Kidney glomerular epithelial cell (primary cell): Measurements from ENCODE around the gene PHGDH.
"Not testable (repeated sequence)": the region's sequence is repeated elsewhere in the genome, so short reads cannot be mapped to it uniquely, and the experiment has no call there.

ENCODE experiments used
- DNase-seq: peaks from one replicate; lab custom pipeline; 2025; lab: John Stamatoyannopoulos, UW

Gene PHGDH

GRCh38 chr1:119697598-119697997 is 14.1 kb upstream of the PHGDH start:
- DNase-seq = no peak

DNA sequence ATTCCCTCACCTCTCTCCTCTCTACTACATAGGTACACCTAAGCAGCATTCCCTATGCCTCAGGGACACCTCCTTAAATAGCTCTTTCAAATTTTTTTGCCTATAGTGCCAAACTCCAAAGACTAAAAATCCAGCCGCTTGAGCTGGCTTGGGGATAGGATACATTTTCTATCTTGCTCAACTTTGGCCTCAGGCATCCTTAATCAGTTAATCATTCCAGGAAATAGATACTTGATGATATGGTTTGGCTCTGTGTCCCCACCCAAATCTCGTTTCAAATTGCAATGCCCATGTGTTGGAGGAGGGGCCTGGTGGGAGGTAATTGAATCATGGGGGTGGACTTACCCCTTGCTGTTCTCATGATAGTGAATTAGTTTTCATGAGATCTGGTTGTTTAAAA is 11.4 kb upstream of the PHGDH start:
- DNase-seq = no peak

- DNase-seq = no peak
Measured at GRCh38 chr1:119701659-119702058, 10.1 kb upstream of the PHGDH start.

GRCh38 chr1:119702384-119702783 is 9.3 kb upstream of the PHGDH start:
- DNase-seq = no peak

- no peak for DNase-seq
Measured at GRCh38 chr1:119703666-119704450, 7.9 kb upstream of the PHGDH start.

GRCh38 chr1:119706599-119706998 is 5.1 kb upstream of the PHGDH start:
- not testable (repeated sequence) for DNase-seq

DNA sequence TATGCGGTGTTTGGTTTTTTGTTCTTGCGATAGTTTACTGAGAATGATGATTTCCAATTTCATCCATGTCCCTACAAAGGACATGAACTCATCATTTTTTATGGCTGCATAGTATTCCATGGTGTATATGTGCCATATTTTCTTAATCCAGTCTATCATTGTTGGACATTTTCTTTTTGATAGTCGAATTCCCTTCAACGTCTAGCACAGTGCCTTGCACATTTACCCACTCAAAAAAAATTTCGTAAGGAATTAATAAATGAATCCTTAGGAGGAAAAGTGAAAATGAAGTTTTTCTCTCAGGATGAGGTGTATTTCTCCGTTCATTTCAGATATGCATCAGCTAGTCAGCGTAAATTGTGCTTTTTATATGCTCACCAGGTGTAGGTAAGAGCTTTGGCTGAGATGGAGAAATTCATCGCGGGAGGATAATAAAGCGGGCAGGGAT is 354 bp upstream of the PHGDH start:
- DNase-seq = not testable (repeated sequence)

GRCh38 chr1:119712342-119713038 is 756 bp downstream of the PHGDH start:
- DNase-seq = peak; percentile 52

- DNase-seq = no peak
Measured at GRCh38 chr1:119713039-119713748, 1.5 kb downstream of the PHGDH start.

DNA sequence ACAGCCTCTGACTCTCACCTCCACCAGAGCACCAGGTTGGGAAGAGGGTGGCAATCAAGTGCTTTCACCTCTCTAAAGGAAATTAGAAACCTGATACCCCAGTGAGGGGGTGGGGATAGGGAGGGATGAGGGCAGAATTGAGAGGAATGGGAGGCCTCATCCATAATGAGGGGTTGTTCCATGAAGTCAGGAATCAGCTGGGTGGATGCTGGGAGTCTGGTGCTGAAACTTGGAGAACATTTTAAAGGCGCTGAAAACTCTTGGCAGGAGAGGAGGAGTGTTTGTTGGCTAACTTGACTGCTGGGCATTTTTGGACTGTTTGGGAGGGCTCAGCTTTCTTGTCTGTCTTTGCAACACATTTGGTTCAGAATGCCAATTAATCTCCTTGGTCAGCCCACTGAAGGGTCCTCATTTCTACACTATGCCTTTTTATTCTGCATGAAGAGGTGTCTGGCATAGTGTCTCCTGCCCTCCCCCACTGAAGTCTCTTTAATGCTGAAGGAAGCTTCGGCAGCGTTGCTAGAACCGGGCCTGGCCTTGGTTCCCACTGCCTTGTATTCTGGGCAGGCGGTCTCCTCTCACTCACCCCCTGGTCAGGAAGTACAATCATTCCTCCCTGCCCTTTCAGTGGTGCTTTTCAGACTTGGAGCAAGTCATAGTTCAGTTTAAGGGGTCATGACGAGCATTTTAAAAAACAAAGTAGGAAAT is 2.2 kb downstream of the PHGDH start:
- DNase-seq = no peak

DNA sequence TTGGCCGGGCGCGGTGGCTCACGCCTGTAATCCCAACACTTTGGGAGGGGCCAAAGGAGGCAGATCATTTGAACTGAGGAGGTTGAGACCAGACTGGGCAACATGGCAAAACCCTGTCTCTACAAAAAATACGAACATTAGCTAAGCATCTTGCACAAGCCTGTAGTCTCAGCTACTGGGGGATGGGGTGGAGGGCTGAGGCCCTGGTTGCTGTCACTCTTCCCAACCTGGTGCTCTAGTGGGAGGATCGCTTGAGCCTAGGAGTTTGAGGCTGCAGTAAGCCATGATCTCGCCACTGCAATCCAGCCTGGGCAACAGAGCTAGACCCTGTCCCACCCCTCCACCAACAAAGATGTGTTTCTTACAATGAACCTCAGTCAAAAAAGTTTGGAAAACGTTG is 2.8 kb downstream of the PHGDH start:
- DNase-seq = no peak

- peak; percentile 26 for DNase-seq
Measured at GRCh38 chr1:119715542-119715941, 3.8 kb downstream of the PHGDH start.

DNA sequence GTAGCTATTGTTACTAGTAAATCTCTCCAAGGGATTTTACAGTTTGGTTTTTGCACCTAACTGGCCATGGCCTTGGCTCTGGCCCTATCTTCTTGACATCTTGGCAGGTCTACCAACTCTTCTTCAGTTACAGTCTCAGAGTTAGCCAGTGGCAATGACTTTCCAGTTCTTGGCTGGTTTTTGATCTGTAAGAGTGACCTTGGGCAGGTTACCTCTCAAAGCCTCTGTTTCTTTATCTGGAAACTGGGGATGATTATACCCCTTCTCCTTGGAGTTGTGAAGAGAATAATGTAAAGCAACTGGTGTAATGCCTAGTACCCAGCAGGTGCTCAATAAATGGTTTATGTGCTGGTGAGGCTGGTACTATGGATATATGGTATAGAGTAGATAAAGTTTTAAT is 6.7 kb downstream of the PHGDH start:
- DNase-seq = no peak

DNA sequence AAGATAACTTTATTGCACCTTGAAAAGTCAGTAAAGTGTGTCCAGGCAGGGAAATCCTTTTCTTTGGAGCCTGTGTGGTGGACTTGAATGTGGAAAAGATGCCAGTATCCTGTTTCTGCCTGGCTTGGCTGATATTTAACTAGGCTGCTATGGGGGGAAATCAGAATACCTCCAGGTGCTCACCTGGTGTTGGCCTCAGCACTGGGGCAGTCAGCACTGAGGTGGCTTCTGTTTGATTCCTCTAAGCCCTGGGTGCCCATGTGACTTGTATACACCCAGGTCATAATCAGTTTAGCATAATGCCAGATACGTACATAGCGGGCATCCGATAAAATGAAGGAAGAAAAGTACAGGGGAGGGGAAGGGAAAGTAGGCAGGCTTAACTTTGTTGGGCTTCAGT is 7.2 kb downstream of the PHGDH start:
- no peak for DNase-seq

DNA sequence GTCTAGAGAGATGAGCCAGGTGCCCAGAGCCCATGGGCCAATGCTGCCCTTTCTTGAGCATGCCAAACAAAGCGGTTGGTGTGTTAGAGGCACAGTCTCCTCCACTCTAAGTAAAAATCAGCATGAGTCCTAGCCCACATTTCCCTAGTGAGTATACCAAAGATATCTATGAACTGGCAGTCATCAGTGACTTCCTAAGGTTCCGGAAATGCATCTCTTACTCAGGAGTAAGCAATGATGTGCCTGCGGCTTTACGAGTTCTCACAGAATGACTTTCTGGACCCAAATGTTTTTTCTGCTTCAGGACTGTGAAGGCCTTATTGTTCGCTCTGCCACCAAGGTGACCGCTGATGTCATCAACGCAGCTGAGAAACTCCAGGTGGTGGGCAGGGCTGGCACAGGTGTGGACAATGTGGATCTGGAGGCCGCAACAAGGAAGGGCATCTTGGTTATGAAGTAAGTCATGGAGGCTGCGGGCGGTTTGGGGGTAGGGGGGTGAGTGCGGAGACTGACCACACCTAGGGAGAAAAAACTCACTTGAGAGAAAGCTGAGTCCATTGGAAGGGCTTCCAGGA is 9.2 kb downstream of the PHGDH start:
- no peak for DNase-seq

DNA sequence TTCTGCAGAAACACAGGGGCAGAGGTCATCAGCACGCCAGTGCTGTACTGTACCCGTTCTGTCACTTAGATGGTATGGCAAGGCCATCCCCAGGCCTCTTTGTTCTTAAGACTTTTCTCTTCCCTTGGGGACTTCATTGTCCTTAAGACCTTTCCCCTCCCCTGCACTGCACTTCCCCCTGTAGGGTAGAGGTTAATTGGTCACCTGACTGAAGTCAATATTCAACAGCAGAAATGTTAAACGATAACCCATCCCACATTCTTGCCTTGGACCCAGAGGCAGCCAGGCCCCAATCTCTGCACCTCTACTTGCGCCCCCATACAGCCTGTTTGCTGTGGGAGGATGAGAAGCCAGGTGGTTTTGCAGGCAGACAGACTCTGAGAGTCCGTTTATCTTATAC is 10.2 kb downstream of the PHGDH start:
- no peak for DNase-seq

GRCh38 chr1:119724611-119725218 is 13.0 kb downstream of the PHGDH start:
- no peak for DNase-seq

- DNase-seq = no peak
Measured at GRCh38 chr1:119725626-119726025, 13.9 kb downstream of the PHGDH start.

GRCh38 chr1:119727991-119728390 is 16.3 kb downstream of the PHGDH start:
- DNase-seq = no peak

- no peak for DNase-seq
Measured at GRCh38 chr1:119729044-119729443, 17.3 kb downstream of the PHGDH start.

GRCh38 chr1:119731060-119731459 is 19.3 kb downstream of the PHGDH start:
- DNase-seq = no peak
